Measurements from ENCODE around the gene RAPGEF2. TPM values are rescaled to one million over a fixed set of nuclear protein-coding genes. Genes with fewer than 3 reads are reported as not detected.

RAPGEF2 gene
- total RNA-seq, 1 donor from 2014 or later, result 56.4 TPM

GRCh38 chr4:159195361-159195769 is 92.5 kb downstream of the RAPGEF2 start:
- DNase-seq (ENCODE audit: low spot score), result no peak

- no peak for DNase-seq (ENCODE audit: low spot score)
Observed at GRCh38 chr4:159197260-159197884, 94.5 kb downstream of the RAPGEF2 start.

GRCh38 chr4:159197885-159198269 is 95.0 kb downstream of the RAPGEF2 start:
- DNase-seq (ENCODE audit: low spot score), result no peak

- DNase-seq (ENCODE audit: low spot score), result no peak
Observed at GRCh38 chr4:159199826-159200225, 96.9 kb downstream of the RAPGEF2 start.

GRCh38 chr4:159201168-159201567 is 98.3 kb downstream of the RAPGEF2 start:
- DNase-seq (ENCODE audit: low spot score), result no peak

GRCh38 chr4:159204566-159204965 is 101.7 kb downstream of the RAPGEF2 start:
- DNase-seq (ENCODE audit: low spot score), result no peak

- DNase-seq (ENCODE audit: low spot score), result no peak
Observed at GRCh38 chr4:159205466-159205865, 102.6 kb downstream of the RAPGEF2 start.

GRCh38 chr4:159206427-159206871 is 103.6 kb downstream of the RAPGEF2 start:
- DNase-seq (ENCODE audit: low spot score), result no peak

GRCh38 chr4:159209249-159209648 is 106.4 kb downstream of the RAPGEF2 start:
- no peak for DNase-seq (ENCODE audit: low spot score)

GRCh38 chr4:159210975-159211374 is 108.1 kb downstream of the RAPGEF2 start:
- no peak for DNase-seq (ENCODE audit: low spot score)

- no peak for DNase-seq (ENCODE audit: low spot score)
Observed at GRCh38 chr4:159212675-159213293, 109.9 kb downstream of the RAPGEF2 start.

GRCh38 chr4:159216834-159217233 is 114.0 kb downstream of the RAPGEF2 start:
- no peak for DNase-seq (ENCODE audit: low spot score)

- DNase-seq (ENCODE audit: low spot score), result no peak
Observed at GRCh38 chr4:159219862-159220261, 117.0 kb downstream of the RAPGEF2 start.

GRCh38 chr4:159220353-159220752 is 117.5 kb downstream of the RAPGEF2 start:
- DNase-seq (ENCODE audit: low spot score), result no peak

- no peak for DNase-seq (ENCODE audit: low spot score)
Observed at GRCh38 chr4:159221280-159221679, 118.4 kb downstream of the RAPGEF2 start.

- no peak for DNase-seq (ENCODE audit: low spot score)
Observed at GRCh38 chr4:159222043-159222552, 119.2 kb downstream of the RAPGEF2 start.

- no peak for DNase-seq (ENCODE audit: low spot score)
Observed at GRCh38 chr4:159224408-159224807, 121.5 kb downstream of the RAPGEF2 start.

GRCh38 chr4:159227378-159227777 is 124.5 kb downstream of the RAPGEF2 start:
- peak; percentile 47 for DNase-seq (ENCODE audit: low spot score)

- DNase-seq (ENCODE audit: low spot score), result peak; percentile 82
Observed at GRCh38 chr4:159227984-159228383, 125.1 kb downstream of the RAPGEF2 start.

- no peak for DNase-seq (ENCODE audit: low spot score)
Observed at GRCh38 chr4:159229164-159229563, 126.3 kb downstream of the RAPGEF2 start.

- DNase-seq (ENCODE audit: low spot score), result no peak
Observed at GRCh38 chr4:159232465-159233106, 129.7 kb downstream of the RAPGEF2 start.

- DNase-seq (ENCODE audit: low spot score), result no peak
Observed at GRCh38 chr4:159235779-159236368, 133.0 kb downstream of the RAPGEF2 start.

- no peak for DNase-seq (ENCODE audit: low spot score)
Observed at GRCh38 chr4:159237975-159238374, 135.1 kb downstream of the RAPGEF2 start.

Data from ureter (tissue), 1 donor.